Activated CD4-positive, CD25-positive, alpha-beta regulatory T cell treated with anti-CD3 and anti-CD28 coated beads, Interleukin-2, amount 50 U/mL, for 24 hours (primary cell): Measurements from ENCODE around the gene ORM2.
"Not testable (repeated sequence)": the region's sequence is repeated elsewhere in the genome, so short reads cannot be mapped to it uniquely, and the experiment has no call there.

ENCODE experiments used
- ATAC-seq, 2 donors: fragments of 150-1000 bp; cut with Tn5 transposase; one replicate each; pipeline ENCODE4 v1.10.0; 2021; ENCODE audit warnings: mild to moderate bottlenecking in 1 of 2, moderate library complexity in 1 of 2

ORM2 gene

DNA sequence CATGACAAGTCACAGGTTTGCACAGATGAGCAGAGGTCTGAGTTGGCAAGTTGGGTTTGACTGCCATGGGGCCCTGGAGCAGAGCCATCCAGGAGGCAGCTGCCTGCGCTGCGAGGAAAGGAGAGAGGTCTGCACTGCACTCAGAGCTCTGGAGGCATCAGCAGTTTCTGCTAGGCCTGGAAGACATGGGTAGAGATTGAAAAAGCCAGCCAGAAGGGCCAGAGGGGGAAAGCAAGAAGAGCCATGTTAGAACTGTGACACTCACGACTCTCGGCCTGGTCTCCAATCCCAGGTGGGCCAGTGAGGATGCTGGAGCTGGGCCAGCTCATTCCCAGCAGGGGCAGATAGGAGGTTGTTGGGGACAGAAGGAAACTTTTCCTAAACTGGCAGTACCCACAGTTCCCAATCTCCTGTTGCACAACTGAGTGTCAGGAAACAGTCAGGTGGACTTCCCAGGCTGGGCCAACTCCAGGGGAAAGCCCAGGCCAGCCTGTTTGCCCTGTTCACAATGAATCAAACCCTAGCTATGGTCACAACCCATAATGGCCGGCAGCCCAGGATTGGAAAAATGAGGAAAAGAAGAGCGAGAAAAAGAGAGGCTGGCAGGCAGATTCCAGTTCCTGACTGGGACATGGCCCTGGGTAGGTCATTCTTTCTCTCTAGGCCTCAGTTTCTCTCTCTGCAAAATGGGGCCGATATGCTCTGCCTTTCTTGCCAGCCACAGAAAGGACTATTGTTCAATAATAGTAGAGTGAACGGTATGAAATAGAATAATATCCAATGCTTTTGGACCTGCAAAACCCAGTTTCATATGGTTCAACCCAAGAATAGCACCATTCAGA is 14.6 kb upstream of the ORM2 start:
- ATAC-seq = no peak

DNA sequence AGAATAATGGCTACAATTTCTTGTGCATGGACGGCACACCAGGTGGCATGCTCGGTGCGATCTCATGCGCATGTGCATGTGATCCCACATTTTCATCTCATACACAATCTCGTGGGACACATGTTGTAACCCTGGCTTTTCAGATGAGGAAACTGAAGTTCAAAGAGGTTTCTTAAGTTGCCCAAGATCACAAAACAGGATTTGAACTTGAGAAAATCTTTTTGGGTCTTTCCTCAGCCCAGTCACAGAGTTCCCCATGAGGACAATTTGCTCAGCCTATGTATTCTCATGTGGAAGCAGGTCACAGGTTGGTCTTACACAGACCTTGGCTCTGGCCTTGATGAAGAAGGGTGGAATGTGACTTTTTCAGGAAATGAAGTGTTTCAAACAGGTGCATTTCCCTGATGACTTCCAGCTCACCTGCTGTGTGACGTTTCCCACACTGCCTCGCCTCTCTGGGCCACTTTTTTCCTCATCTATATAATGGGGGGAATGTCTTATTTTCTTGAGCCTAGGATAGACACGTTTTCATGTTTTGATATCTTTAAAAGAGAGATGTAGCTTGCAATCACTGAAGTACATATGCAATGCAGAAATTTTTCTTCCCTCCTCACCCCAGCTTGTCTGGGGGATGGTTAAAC is 13.8 kb upstream of the ORM2 start:
- no peak for ATAC-seq

DNA sequence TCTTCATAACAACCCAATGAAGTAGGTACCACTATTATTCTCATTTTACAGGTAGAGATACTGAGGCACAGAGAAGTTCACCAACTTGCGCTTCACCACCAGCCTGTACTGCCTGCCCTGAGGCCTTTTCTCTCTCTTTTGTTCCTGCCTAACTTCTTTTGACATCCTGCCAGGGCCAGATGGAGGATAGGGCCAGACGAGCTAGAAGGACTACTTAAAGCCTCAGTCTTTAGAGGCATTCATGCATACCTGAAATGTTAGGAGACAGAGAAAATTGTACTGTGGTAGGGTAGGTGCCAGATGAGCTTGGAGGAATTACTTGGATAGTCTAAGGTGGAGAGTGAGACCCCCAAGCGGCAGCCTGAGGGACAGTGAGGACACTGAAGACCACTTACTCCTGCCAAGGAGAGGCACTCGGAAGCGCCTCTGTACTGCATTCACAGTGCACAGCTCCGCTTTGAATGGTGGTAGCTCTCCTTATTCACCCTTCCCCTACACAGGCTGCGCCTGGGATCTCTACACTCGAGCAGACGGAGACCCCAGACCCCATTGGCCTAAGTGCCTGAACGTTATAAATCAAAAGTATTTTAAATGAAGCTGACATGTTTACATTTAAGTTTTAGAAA is 13.0 kb upstream of the ORM2 start:
- no peak for ATAC-seq

DNA sequence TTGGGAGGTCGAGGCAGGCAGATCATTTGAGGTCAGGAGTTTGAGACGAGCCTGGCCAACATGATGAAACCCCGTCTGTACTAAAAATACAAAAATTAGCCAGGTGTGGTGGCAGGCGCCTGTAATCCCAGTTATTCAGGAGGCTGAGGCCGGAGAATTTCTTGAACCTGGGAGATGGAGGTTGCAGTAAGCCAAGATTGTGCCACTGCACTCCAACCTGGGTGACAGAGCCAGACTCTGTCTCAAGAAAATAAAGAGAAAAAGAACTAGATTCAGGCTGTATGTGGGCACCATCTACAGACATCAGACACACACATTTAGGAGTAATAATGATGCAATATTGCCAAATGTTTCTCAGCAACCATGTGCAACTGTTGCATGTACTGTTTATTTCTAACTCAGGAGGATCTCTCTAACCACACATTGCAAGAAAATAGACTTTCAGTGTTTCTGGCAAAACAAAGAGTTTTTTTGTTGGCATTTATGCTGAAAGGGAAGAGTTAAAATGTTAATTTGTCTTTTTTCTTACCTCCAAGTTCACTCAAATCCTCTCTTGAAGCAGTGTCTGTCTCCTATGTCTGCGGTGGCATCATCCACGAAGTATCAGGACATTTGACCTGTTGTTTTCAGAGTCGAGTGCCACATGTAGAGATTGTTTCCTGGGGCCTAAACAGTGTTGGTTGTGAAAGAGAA is 11.9 kb upstream of the ORM2 start:
- ATAC-seq = no peak

DNA sequence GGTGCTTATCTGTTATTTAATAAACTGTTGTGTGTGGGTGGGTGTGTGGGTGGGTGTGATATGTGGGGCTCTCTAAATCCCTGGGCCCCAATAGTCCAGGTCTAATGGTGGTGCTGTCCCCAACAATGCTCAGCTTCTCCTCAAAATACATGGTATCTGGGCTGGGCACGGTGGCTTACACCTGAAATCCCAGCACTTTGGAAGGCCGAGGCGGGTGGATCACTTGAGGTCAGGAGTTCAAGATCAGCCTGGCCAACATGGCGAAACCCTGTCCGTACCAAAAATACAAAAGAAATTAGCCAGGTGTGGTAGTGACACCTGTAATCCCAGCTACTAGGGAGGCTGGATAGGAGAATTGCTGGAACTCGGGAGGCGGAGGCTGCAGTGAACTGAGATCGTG is 11.3 kb upstream of the ORM2 start:
- no peak for ATAC-seq

DNA sequence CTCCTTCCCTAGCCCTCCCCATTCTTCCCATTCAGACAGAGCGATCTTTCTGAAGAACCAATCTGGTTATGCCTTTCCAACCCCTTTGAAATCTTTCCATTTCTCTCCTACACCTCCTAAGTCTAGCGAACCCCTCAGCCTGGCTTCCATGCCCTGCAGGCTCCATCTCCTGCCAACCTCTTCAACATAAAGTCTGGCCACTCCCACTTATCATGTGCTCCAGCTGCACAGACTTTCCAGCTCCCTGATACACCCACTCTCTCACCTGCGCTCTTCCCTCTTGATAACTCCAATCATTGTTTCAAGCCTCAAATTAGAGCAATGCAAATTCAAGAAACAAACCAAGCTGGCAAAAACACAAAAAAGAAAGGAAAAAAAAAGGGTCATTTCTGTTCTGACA is 10.5 kb upstream of the ORM2 start:
- no peak for ATAC-seq

DNA sequence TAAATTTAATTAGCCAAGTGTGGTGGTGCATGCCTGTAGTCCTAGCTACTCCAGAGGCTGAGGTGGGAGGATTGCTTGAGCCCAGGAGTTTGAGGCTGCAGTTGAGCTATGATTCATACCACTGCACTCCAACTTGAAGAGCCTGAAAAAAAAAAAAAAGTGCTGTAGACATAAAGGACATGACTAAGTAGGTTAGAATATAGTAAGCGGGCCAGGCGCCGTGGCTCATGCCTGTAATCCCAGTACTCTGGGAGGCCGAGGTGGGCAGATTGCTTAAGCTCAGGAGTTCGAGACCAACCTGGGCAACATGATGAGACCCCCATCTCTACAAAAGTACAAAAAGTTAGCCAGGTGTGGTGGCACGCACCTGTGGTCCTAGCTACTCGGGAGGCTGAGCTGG is 9.0 kb upstream of the ORM2 start:
- ATAC-seq = not testable (repeated sequence)

DNA sequence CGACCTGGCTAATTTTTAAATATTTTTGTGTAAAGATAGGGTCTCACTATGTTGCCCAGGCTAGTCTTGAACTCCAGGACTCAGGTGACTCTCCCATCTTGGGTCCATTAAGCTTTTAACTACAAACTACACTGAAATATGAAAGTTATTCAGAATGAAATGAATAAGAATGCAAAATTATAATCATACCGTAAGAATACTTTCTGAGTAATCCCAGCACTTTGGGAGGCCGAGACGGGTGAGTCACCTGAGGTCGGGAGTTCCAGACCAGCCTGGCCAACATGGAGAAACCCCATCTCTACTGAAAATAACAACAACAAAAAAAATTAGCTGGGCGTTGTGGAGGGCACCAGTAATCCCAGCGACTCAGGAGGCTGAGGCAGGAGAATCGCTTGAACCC is 7.9 kb upstream of the ORM2 start:
- peak; percentile 38 to 61 for ATAC-seq

DNA sequence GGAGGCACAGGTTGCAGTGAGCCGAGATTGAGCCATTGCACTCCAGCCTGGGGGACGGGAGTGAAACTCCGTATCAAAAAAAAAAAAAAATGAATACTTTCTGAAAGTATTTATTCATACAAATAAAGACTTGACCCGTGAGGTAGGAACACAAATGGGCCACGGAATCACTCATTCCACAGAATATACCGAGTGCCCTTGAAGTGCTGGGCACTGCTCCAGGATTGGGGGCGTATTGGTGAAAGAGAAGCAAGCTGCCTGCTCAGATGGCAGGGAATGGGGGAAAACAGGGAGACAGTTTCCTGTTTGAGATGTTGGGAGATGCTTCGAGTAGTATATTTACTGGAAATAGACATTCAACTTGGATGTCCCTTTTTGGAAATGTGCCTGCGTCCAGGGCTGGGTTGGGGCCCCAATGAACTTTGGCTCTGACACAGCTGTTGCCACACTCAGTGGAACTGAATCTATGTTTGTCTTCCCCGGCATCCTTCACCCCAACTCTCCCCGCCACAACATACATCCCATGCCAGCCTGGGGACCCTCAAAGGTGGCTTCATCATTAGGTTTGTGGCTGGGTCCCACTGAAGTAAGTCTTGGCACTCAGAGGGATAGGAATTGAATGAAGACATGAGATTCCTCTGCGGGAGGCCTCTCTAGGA is 7.4 kb upstream of the ORM2 start:
- not testable (repeated sequence) for ATAC-seq

DNA sequence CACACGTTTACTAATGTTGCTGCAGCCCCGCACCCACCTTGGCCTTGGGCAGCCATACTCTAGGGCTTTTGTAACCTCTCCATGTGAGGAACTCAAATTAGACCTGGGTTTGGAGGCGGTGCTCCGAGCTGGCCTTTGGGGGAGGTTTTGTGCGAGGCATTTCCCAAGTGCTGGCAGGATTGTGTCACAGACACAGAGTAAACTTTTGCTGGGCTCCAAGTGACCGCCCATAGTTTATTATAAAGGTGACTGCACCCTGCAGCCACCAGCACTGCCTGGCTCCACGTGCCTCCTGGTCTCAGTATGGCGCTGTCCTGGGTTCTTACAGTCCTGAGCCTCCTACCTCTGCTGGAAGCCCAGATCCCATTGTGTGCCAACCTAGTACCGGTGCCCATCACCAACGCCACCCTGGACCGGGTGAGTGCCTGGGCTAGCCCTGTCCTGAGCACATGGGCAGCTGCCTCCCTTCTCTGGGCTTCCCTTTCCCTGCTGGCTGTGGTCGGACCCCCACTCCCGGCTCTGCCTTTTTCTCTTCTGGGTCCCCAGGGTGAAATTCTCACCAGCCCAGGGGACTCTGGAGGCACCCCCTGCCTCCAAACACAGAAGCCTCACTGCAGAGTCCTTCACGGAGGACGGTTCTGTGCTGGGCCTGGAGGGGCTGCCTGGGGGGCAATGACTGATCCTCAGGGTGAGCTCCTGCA is 6.7 kb upstream of the ORM2 start, which contains the start of gene ORM1:
ORM1 (plus strand) TSS at position 268 of the 701 bp plus-strand sequence; CDS start at position 304, 36 bp downstream.
- not testable (repeated sequence) for ATAC-seq

DNA sequence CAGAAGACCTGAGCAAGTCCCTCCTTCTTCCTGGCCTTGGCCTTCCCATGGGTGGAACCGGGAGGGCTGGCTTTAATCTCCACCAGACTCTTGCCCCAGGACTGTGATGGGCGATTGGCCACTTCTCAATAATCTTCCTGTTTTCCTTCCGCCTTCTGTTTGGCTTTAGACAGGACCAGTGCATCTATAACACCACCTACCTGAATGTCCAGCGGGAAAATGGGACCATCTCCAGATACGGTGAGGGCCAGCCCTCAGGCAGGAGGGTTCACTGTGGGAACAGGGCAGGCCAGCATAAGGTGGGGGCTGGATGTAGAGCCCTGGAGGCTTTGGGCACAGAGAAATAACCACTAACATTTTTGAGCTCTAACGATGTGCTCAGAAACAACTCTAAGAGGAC is 5.8 kb upstream of the ORM2 start:
- ATAC-seq = not testable (repeated sequence)

DNA sequence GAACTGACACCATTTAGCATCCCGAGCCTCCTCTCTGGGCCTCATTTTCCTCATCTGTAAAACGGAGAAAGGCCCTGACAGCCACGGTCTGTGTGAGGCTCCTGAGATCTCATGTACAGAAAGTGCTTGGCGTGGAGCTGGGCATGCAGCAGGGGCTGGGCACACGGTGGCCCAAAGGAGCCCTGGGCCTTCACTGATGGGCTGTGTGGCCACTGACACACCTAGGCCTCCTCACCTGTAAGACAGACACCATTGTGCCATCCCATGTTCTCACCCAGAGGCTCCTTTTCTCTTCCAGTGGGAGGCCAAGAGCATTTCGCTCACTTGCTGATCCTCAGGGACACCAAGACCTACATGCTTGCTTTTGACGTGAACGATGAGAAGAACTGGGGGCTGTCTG is 5.2 kb upstream of the ORM2 start:
- no peak for ATAC-seq

DNA sequence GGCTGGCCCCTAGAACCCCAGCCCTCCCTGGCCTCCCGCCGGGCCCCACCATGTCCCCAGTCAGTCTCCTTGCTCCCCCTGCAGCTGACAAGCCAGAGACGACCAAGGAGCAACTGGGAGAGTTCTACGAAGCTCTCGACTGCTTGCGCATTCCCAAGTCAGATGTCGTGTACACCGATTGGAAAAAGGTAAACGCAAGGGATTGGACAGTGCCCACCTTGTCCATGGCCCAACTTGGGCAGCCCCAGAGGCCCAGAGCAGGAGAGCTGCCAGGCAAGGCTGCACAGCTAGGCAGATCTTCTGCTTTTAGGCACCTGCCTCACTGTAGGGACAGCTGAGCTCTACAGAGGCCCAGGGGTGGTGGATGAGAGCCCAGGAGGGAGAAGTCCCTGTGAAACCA is 4.7 kb upstream of the ORM2 start:
- ATAC-seq = not testable (repeated sequence)

DNA sequence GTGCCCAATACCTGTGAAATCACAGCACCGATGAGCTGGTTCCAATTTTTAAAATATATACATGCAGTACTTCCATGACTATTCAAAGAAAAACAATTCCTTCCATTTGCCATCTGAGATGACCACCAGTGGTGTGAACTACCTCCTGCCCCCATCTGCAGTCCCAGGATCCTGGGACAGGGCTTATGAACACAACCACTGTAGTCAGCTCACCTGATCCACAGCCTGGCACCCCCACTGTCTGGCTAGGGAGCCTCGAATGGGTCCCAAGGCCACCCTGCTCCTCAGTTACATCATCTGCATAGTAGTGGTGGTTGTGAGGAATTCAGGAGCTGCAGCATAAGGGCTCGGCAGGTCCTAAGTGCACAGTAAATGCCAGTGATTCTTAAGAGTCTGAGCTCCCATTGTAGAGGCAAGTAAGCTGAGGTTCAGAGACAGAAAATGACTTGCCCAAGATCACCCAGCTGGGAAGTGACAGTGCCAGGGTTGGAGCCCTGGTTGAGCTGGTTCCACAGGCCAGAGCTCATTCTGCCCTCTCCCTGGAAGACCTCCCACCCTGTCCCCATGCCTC is 3.9 kb upstream of the ORM2 start:
- not testable (repeated sequence) for ATAC-seq

DNA sequence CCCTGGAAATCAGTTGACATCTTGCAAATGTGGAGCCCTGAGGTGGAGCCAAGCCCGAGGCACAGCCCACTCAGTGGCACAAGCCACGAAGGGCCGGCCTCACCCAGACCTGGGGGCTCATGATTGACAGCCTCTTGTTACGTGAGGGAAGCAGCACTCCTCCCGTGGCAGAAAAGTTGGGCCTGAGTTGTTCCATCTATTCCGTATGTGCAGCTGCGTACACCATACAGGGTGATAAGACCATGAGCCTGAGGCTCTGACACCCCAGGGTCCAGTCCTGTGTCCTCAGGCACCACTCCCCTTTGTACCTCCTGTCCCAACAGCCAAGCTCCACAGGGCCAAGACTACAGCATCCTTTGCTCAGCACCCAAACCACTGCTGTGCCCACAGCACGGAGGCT is 1.9 kb upstream of the ORM2 start:
- ATAC-seq = no peak

DNA sequence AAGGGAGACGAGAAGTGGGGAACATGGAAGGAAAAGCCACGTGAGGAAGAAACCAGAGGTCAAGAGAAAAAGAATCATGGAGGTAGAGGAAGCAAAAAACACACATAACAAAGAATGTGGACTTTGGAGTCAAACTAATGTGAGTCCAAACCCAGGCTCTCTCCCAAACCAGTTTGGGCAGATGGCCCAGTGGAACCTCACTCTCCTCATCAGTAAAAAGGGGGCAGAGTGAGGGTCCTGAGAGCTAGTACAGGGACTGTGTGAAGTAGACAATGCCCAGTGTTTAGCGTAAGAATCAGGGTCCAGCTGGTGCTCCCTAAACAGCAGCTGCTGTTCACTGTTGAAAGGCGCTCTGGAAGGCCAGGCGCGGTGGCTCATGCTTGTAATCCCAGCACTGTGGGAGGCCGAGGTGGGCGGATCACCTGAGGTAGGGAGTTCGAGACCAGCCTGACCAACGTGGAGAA is 1.3 kb upstream of the ORM2 start:
- not testable (repeated sequence) for ATAC-seq

DNA sequence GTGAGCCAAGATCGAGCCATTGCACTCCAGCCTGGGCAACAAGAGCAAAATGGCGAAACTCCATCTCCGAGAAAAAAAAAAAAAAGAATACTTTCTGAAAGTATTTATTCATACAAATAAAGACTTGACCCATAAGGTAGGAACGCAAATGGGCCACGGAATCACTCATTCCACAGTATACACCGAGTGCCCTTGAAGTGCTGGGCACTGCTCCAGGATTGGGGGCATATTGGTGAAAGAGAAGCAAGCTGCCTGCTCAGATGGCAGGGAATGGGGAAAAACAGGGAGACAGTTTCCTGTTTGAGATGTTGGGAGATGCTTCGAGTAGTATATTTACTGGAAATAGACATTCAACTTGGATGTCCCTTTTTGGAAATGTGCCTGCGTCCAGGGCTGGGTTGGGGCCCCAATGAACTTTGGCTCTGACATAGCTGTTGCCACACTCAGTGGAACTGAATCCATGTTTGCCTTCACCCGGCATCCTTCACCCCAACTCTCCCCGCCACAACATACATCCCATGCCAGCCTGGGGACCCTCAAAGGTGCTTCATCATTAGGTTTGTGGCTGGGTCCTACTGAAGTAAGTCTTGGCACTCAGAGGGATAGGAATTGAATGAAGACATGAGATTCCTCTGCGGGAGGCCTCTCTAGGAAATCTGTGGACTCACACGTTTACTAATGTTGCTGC is 588 bp upstream of the ORM2 start:
- ATAC-seq = not testable (repeated sequence)

DNA sequence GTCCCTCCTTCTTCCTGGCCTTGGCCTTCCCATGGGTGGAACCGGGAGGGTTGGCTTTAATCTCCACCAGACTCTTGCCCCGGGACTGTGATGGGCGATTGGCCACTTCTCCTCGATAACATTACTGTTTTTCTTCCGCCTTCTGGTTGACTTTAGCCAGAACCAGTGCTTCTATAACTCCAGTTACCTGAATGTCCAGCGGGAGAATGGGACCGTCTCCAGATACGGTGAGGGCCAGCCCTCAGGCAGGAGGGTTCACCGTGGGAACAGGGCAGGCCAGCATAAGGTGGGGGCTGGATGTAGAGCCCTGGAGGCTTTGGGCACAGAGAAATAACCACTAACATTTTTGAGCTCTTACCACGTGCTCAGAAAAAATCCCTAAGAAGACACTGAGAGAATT is 967 bp downstream of the ORM2 start:
- no peak for ATAC-seq

DNA sequence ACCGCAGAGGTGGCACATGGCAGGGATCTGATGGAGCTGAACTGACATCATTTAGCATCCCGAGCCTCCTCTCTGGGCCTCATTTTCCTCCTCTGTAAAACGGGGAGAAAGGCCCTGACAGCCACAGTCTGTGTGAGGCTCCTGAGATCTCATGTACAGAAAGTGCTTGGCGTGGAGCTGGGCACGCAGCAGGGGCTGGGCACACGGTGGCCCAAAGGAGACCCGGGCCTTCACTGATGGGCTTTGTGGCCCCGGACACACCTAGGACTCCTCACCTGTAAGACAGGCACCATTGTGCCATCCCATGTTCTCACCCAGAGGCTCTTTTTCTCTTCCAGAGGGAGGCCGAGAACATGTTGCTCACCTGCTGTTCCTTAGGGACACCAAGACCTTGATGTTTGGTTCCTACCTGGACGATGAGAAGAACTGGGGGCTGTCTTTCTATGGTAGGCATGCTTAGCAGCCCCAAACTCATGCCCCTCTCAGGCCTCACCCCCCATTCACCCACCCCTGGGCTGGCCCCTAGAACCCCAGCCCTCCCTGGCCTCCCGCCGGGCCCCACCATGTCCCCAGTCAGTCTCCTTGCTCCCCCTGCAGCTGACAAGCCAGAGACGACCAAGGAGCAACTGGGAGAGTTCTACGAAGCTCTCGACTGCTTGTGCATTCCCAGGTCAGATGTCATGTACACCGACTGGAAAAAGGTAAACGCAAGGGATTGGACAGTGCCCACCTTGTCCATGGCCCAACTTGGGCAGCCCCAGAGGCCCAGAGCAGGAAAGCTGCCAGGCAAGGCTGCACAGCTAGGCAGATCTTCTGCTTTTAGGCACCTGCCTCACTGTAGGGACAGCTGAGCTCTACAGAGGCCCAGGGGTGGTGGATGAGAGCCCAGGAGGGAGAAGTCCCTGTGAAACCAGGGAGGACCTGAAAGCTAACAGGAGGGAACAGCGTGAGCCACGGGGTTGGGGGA is 1.8 kb downstream of the ORM2 start:
- peak in 1 of 2 donors; percentile 23 for ATAC-seq
